Measurements from ENCODE around the gene KLHL1.

Gene KLHL1

GRCh38 chr13:70016116-70016515 is 92.1 kb downstream of the KLHL1 start:
- DNase-seq (ENCODE audit: low read depth): no peak

GRCh38 chr13:70014337-70014736 is 93.9 kb downstream of the KLHL1 start:
- DNase-seq (ENCODE audit: low read depth): no peak

GRCh38 chr13:69999875-70000274 is 108.4 kb downstream of the KLHL1 start:
- no peak for DNase-seq (ENCODE audit: low read depth)

GRCh38 chr13:69997061-69997460 is 111.2 kb downstream of the KLHL1 start:
- no peak for DNase-seq (ENCODE audit: low read depth)

GRCh38 chr13:69980799-69981198 is 127.5 kb downstream of the KLHL1 start:
- no peak for DNase-seq (ENCODE audit: low read depth)

- DNase-seq (ENCODE audit: low read depth): no peak
Observed at GRCh38 chr13:69975496-69975895, 132.8 kb downstream of the KLHL1 start.

GRCh38 chr13:69970520-69970919 is 137.7 kb downstream of the KLHL1 start:
- peak; percentile 35 for DNase-seq (ENCODE audit: low read depth)

GRCh38 chr13:69959046-69959445 is 149.2 kb downstream of the KLHL1 start:
- DNase-seq (ENCODE audit: low read depth): no peak

- no peak for DNase-seq (ENCODE audit: low read depth)
Observed at GRCh38 chr13:69956839-69957238, 151.4 kb downstream of the KLHL1 start.

- DNase-seq (ENCODE audit: low read depth): no peak
Observed at GRCh38 chr13:69956349-69956748, 151.9 kb downstream of the KLHL1 start.

- no peak for DNase-seq (ENCODE audit: low read depth)
Observed at GRCh38 chr13:69955271-69955670, 153.0 kb downstream of the KLHL1 start.

- DNase-seq (ENCODE audit: low read depth): no peak
Observed at GRCh38 chr13:69951412-69951811, 156.8 kb downstream of the KLHL1 start.

- no peak for DNase-seq (ENCODE audit: low read depth)
Observed at GRCh38 chr13:69950160-69950559, 158.1 kb downstream of the KLHL1 start.

GRCh38 chr13:69948016-69948415 is 160.2 kb downstream of the KLHL1 start:
- no peak for DNase-seq (ENCODE audit: low read depth)

- no peak for DNase-seq (ENCODE audit: low read depth)
Observed at GRCh38 chr13:69947582-69947981, 160.7 kb downstream of the KLHL1 start.

GRCh38 chr13:69946511-69946910 is 161.7 kb downstream of the KLHL1 start:
- no peak for DNase-seq (ENCODE audit: low read depth)

GRCh38 chr13:69935043-69935442 is 173.2 kb downstream of the KLHL1 start:
- DNase-seq (ENCODE audit: low read depth): no peak

GRCh38 chr13:69928262-69928661 is 180.0 kb downstream of the KLHL1 start:
- no peak for DNase-seq (ENCODE audit: low read depth)

GRCh38 chr13:69921156-69921555 is 187.1 kb downstream of the KLHL1 start:
- DNase-seq (ENCODE audit: low read depth): no peak

- DNase-seq (ENCODE audit: low read depth): no peak
Observed at GRCh38 chr13:69912630-69913029, 195.6 kb downstream of the KLHL1 start.

- no peak for DNase-seq (ENCODE audit: low read depth)
Observed at GRCh38 chr13:69910800-69911199, 197.5 kb downstream of the KLHL1 start.

GRCh38 chr13:69904784-69905183 is 203.5 kb downstream of the KLHL1 start:
- no peak for DNase-seq (ENCODE audit: low read depth)

GRCh38 chr13:69903081-69903480 is 205.2 kb downstream of the KLHL1 start:
- peak; percentile 2 for DNase-seq (ENCODE audit: low read depth)

- no peak for DNase-seq (ENCODE audit: low read depth)
Observed at GRCh38 chr13:69882451-69882850, 225.8 kb downstream of the KLHL1 start.

- DNase-seq (ENCODE audit: low read depth): no peak
Observed at GRCh38 chr13:69879936-69880335, 228.3 kb downstream of the KLHL1 start.
